GM12892 (cell line): ENCODE results near the gene STK38.

Experiments
- POLR2A ChIP-seq: IDR thresholded peaks from 2 replicates; pipeline ENCODE4 v1.6.1; 2011; ENCODE audit warnings: low read depth, low read length, control low read depth
- TAF1 ChIP-seq: IDR thresholded peaks from 2 replicates; pipeline ENCODE4 v1.6.1; 2011; ENCODE audit warnings: low read depth, mild to moderate bottlenecking, control low read depth, low read length, borderline replicate concordance

DNA sequence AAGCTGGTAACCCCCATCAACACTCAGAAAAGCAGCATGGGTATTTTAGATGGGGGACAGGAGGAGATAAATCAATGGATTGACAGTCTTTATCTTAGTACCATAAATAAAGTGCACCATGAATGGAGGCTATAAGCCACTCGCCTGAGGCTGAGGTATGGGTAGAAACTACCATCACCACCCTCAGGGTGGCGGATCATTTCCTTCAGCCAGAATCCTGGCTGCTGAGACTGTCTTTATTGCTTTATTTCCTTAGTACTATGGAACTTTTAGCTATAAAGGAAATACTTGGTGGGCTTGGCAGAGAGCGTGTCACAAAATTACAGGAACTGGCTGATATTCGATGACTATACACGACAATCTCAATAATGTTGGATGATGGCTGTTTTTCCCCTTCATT is 52.2 kb downstream of the STK38 start:
- TF ChIP-seq POLR2A (no peak), TAF1 (no peak)
